Endometrial microvascular endothelial cells (primary cell): ENCODE measurements around the gene ANXA4. TPM values are rescaled to one million over a fixed set of nuclear protein-coding genes. Genes with fewer than 3 reads are reported as not detected.

Experiments used
- in situ Hi-C: cut with HindIII; loops from 2 replicates; pipeline ENCODE4 v1.10.0; 2017; ENCODE audit warnings: low sequenced_read_pairs, low pct_unique_long_range_greater_than_20kb; ENCODE audit errors: inconsistent ontology term
- total RNA-seq: library from RNA; depleted of rRNA; stranded (reverse); fragments of >200 nt; gene quantifications from one replicate; pipeline ENCODE4 v1.2.3, GENCODE V29; 2015; ENCODE audit errors: inconsistent ontology term

ANXA4 gene
- total RNA-seq, 1 donor from 2014 or later: 50.1 TPM

- in situ Hi-C loops: no loop called here
These were observed 54.2 kb downstream of the ANXA4 start for GRCh38 chr2:69796174-69796573.

DNA sequence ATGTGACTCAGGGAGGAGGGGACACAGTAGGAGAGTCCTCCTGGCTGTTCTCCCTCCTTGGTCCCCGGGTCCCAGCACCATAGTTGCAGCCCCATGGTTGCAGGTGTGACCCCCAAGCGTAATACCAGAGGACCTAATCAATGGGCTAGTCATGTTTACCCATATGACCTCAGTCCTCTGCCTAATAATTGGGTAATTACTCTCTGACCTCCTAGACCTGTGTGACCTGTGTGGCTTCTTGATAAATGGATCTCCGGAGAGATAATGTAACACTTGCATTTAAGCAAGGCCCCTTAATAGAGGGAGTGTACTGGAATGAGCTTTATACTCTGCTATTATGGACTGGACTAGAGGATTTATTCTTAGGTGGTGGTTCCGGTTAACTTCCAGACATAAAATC is 55.3 kb downstream of the ANXA4 start:
- in situ Hi-C loops: no loop called here

GRCh38 chr2:69797836-69798289 is 55.9 kb downstream of the ANXA4 start:
- in situ Hi-C loops: no loop called here

- in situ Hi-C loops: no loop called here
These were observed 56.5 kb downstream of the ANXA4 start for GRCh38 chr2:69798290-69798908.

GRCh38 chr2:69798909-69799526 is 57.1 kb downstream of the ANXA4 start:
- in situ Hi-C loops: no loop called here

DNA sequence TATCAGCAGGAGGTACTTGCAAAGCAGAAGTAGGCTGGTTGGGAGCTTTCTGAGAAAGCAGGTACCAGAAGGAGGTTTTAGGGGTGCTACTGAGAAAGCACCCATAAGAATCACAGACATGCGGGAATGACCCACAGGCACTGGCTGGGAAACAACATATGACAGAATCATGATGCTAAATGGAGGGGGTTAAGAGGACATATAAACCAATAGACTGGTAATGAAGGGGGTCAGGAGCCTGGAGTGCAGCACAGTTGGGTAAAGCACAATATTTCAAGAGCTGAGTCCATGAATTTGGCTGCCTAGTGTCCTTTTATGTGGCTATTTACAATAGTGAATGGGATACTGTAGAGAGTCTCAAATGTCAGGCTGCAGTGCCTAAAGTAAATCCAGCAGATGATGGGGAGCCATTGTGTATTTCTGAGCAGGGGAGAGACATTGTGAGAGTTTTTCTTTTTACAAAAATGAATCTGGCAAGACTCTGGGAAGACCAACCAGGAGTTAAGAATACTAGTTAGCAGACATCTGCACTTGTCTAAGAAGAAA is 59.9 kb downstream of the ANXA4 start:
- in situ Hi-C loops: loop anchor here (25.0 kb wide), 1 partner anchor 240 kb away; no protein-coding TSS in a partner anchor

GRCh38 chr2:69802781-69803367 is 60.9 kb downstream of the ANXA4 start:
- in situ Hi-C loops: loop anchor here (25.0 kb wide), 1 partner anchor 241 kb away; no protein-coding TSS in a partner anchor

GRCh38 chr2:69804416-69804815 is 62.5 kb downstream of the ANXA4 start:
- in situ Hi-C loops: loop anchor here (25.0 kb wide), 1 partner anchor 242 kb away; no protein-coding TSS in a partner anchor

DNA sequence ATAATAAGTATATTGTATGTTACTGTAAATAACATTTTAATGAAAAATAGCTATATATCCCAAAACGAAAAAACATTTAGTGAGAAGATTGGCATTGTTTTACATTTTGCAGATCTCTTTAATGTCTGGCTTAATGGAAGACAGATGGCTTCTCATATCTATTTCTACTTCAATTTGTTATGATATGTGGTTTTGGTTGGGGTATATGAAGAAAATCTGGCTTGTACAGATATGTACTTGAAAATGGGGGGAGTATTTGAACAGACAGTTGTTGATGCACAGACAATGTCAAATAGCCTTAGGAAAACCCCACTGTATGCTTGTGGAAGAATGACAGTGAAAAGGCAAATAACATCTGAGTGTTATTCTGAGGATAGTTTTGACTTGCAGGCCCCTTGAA is 64.0 kb downstream of the ANXA4 start:
- in situ Hi-C loops: loop anchor here (25.0 kb wide), 1 partner anchor 244 kb away; no protein-coding TSS in a partner anchor

DNA sequence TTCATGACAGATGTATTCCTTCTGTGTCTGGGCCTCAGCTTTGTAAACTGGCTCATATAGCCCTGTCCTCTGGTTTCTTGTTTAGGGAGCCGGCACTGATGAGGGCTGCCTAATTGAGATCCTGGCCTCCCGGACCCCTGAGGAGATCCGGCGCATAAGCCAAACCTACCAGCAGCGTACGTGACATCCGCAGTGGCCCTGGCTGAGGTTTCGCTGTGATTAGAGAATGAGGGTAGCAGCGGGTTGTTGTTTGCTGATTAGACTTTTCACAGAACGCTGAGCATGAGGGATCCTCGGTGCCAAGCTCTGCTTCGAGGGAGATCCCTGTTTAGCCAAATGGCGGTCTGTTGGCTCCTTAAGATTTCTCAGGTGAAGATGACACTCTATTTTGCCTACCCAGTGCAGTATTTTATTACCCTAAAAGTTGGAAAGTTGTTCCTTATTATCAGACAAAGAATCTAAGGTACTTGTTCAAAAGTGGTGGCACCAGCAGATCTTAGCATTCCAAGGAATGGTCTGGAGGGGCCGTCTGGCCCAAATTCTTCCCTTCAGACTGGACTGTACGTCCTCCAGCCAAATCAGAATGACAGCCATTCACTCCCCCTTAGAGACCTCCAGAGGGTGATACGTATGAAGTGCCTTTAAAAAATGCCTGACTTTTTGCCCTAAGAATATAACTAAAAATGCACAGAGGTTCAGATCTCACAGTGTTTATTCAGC is 66.0 kb downstream of the ANXA4 start:
- in situ Hi-C loops: loop anchor here (25.0 kb wide), 1 partner anchor 246 kb away; no protein-coding TSS in a partner anchor

GRCh38 chr2:69810550-69810949 is 68.6 kb downstream of the ANXA4 start:
- in situ Hi-C loops: loop anchor here (25.0 kb wide), 1 partner anchor 248 kb away; no protein-coding TSS in a partner anchor

DNA sequence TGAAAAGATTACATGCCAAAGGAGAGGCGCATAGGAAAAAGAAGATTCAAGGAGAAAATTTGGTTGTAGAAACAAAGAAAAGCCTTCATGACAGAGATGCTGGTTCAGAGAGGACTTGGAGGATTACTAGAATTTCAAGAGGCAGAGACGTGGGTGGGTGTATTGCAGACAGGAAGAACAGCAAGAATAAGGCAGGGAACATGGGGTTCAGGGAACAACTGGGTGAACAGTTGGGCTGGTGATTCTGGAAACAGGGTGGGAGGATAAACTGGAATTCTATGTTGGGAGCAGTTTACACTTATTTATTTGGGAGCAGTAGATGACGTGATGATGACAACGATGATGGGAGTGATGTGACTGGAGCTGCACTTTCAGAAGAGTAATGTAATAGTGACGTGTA is 69.1 kb downstream of the ANXA4 start:
- in situ Hi-C loops: loop anchor here (25.0 kb wide), 1 partner anchor 249 kb away; no protein-coding TSS in a partner anchor

- in situ Hi-C loops: loop anchor here (25.0 kb wide), 1 partner anchor 249 kb away; no protein-coding TSS in a partner anchor
These were observed 69.7 kb downstream of the ANXA4 start for GRCh38 chr2:69811591-69811990.

DNA sequence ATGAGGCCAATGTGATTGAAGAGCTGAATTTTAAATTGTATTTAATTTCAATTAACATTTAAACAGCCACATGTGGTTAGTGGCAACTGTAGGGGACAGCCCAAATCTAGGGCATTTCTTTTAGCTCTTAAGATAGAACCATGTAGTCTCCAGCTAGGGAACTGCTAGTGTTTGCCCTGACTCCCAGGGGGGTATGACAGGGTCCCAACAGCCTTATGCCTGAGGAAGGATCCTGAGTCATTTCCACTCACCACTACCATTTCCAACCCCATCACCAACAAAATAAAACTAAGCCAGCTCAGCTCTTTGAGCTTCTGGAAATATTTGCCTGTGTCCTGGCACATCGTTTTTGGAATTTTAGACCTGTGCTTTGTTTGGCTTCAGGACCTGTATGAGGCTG is 73.8 kb downstream of the ANXA4 start:
- in situ Hi-C loops: loop anchor here (25.0 kb wide), 1 partner anchor 253 kb away; no protein-coding TSS in a partner anchor

GRCh38 chr2:69816923-69817542 is 75.1 kb downstream of the ANXA4 start:
- in situ Hi-C loops: loop anchor here (25.0 kb wide), 1 partner anchor 255 kb away; no protein-coding TSS in a partner anchor

DNA sequence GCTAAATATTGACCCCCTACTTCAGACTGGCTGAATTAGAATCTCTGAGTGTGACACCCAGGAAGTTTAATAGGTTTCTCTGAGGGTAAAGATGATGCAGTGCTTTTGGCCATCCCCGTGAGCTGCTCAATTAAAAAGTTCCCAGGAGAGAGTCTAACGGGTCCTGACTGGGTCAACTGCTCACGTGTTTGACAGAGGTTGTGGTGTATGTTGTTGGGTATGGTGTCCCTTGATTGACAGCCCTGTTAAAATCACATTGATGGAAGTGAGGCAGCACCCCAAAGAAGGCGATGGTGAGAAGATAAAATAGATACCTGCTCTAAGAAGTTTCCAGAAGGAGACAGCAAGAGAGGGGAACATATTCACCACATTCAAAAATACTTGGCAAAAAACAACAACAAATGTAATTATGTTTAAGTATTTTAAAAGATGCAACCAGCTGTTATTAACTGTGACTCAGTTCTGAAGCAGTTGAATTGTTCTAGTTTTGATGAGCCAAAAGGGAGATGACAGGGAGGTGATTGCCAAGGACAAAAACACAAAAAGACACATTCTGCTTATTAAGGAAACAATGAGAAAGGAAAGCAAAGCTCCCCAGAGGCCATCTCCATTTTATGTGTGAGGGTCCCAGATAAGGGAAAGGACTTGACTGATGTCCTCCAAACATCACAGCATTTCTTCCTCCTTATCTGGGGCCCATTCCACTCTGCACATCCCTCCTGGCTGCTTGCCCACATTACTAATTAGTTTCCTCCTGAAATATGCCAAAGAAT is 76.0 kb downstream of the ANXA4 start:
- in situ Hi-C loops: loop anchor here (25.0 kb wide), 1 partner anchor 256 kb away; no protein-coding TSS in a partner anchor

DNA sequence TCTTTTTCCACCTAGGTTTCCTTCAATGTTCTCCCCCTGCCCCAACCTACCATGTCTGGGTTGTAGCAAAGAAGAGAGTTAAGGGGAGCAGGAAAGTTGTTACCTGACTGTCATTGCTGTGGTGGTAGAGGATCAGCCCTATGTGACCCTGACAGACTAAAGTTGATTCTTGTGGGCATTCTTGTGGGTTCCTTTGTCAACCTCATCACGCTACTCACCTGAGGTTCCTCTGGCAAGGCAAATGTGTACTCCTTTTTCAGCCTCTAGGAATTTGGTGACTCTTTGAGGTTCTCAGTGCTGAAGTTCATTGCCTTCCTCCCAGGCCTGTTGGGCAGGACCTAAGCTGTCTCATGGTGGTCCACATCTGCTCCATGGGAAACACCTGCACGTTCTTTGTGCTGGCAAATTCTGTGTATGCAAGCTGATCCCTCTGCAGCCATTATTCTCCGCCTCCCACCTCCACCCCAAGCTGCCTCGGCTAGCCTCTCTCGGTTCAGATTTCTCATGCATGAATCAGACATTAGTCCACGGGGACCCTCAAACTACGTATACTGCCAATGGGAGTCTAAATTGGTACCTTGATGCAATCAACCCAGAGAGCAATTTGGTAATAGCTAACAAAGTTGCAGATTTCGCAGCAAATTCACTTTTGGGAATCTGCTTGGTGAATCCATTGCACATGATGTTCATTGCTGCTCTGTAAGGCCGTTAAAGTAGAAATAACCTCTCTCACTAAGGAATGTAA is 86.0 kb downstream of the ANXA4 start:
- in situ Hi-C loops: no loop called here
